NK-92 treated with Interleukin-12 subunit alpha and Interleukin-12 subunit beta, amount 100 ng/mL, for 24 hours (cell line): ENCODE results near the gene TRIB2.
A peak's percentile ranks its signal among the peaks of the same experiment; 100 is the strongest.

Source experiments
- DNase-seq: peaks from one replicate; lab custom pipeline; 2025; lab: John Stamatoyannopoulos, UW

Gene TRIB2

DNA sequence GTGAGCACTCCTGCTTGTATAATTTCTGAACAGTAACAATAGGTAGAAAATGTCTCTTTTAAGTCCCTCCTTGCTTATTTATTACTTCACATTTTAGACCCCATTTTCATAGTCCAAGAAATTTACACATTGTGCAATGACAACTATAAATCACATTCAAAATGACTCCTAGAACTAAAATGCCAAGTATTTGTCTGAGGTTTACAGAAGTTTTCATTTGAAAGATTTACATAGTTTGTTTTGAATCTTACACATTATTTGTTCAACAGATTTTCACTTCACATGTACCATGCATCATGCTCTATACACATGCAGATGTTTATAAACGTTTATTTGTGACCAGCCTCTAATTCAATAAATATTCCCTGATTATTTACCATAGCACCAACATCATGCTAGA is 15.7 kb upstream of the TRIB2 start:
- DNase-seq: no peak

DNA sequence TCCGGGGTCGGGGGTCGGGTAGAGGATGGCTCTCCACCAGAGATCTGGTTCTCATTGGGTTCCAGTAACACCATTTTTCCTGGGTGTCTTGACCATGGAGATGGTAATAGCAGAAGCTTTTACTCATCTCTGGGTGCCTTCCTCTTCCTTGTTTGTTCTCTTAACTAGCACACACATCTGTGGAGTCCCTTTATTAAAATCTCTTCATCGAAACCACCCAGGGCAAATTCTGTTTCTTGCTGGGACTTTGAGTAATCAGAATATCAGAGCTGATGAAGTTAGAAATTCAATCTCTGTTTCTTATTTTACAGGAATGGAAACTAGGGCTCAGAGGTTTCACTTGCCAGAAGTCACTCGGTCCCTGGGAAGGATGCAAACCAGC is 15.0 kb upstream of the TRIB2 start:
- no peak for DNase-seq

DNA sequence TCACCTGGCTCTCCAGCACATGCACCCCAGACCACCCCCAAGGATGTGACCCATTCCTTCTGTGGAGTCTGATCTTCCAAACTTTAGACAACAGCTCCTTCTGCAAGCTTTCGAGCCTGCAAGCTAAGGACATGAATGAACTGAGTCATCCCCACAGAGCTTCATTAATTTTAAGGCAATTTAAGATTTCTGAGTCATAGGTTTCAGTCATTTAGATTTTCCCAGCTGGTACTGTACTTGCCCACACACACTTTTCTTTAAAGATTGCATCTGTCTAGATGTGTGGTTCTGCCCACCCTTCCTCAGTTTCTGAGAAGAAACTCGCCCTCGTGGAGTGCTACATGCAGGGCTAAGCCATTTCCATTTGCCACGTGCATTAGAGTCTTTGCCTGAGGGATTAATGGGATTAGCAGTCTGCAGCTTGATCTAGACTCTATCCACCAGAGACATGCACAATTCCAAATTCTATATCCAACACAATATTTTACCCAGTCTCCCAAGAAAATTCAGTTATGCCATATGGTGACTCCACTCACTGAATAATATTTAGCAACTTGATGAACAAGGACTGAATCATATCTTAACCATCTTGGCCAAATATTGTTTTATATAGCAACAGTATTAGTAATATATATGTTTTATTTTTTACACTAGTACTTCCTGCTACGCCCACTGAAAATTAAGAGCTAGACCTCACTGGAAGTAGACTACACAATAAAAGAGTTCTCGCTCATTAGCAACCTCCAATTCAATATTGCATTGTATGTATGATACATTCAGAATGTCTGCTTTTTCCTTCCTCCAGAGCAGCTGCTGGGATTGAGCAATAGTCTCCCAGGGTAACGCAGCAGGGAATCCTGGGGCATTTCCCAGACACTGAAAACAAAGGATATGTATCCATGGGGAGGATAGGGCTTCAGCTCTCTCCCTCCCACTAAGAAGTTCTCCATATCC is 14.3 kb upstream of the TRIB2 start:
- no peak for DNase-seq

DNA sequence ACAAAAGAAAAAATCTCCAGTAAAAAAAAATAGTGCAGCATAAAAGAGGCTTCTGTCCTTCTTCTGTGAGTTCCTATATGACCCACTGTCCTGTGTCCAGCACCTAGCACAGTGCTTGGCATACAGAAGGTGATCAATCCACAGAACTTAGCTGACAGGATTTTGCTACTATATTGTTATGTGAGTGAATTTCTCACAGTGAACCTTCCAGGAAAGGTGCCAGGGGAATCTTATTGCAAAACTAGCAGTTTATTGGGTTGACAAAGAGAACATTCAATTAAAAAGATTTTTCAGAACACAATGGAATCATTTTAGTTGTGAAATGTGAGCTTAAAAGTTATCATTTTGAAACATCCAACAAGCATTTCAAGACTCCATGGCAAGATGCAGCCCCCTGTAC is 12.4 kb upstream of the TRIB2 start:
- DNase-seq: no peak

DNA sequence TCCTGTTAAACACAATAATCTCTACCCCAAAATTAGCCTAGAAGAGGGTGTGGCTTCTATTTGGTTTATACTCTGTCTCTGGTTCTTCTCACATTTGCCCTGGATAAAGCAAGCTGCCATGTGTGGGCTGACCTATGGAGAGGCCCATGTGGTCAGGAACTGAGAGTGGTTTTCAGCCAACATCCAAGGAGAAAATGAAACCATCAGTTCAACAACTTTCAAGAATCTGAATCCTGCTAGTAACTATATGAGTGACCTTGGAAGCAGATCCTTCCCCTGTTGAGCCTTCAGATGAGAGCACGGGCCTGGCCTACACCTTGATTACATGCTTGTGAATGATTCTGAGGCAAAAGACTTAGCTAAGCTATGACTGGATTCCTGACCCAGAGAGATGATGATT is 11.5 kb upstream of the TRIB2 start:
- no peak for DNase-seq

DNA sequence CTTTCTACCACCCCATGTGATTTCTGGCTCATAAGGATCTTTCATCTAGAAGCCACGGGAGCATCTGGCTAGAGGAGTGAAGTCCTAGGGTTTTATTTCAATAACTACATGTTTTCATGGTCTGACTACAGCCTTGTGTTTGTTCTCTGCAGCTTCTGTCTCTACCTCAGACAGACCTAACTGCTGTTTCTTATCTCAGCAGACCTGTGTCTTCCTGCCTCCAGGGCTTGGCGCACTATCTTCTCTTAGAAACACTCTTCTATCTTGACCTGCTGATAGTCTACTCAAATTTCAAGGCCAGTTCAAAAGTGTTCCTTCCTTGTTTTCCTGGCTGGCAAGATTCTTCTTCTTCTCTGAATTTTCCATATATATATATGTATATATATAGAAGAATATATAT is 11.0 kb upstream of the TRIB2 start:
- no peak for DNase-seq

DNA sequence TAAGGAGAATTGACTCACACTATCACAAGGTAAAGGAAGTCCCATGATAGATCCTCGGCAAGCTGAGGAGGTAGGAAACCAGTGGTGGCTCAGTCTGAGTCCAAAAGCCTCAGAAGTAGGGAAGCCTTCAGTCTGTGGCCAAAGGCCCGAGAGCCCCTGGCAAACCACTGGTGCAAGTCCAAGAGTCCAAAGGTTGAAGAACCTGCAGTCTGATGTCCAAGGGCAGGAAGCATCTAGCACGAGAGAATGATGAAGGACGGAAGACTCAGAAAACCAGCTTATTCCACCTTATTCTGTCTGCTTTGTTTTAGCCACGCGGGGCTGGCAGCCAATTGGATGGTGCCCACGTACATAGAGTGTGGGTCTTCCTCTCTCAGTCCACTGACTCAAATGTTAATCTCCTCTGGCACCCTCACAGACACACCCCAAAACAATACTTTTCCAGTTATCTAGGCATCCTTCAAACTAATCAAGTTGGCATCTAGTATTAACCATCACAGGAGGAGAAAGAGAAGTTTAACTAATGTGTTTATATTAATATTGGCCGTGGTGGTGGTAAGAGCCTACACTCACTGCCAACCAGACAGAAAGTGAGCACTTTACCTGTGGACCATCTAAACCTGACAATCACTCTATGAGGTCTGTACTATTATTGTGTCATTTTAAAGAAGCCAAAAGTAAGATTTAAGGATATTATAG is 8.1 kb upstream of the TRIB2 start:
- DNase-seq: no peak

DNA sequence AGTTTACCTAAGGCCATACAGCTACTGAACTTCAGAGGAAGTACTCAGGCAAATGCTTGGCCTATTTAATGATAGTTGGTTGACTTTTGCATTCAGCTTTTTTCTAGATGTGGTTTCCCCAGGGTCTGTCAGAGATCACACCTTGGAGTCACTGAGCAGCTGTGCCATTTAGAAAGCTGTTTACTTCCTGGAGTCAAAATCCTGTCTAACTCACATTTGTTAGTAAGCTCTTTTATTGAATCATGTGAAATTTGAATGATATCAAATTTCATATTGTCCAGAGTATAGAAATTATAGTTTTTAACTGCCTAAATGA is 7.6 kb upstream of the TRIB2 start:
- DNase-seq: no peak

DNA sequence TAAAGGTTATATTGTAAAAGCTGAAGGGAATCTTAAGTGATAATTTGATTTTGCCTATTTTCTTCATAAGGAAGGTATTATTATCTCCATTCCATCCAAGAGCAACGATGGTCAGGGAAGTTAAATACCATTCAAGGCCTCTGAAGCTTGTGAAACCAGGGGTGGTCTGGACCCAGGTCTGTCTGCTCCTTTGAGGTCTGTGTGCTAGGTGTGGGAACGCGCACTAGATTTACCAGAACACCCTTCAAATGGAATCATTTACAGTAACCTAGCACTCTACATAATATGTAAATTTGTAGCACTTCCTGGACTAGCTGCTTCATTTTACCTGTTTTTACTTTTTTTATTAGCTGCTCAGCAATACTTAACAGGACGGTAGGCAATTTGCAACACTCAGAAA is 6.4 kb upstream of the TRIB2 start:
- no peak for DNase-seq

DNA sequence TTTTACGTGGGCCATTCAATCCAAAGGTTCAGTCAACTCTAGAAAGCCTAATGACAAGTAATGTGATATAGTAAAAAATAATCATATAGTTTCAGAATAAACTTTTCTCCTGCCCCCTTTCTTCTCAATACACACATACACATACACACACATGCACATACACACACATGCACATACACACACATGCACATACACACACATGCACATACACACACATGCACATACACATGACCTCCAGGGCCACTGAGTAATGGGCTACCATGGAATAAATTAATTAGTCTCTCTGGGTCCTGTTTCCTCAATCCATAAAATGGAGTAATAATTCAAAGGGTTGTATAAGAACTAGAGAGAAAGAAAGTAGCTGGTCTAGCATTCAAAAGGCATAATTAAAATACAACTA is 5.4 kb upstream of the TRIB2 start:
- DNase-seq: no peak

DNA sequence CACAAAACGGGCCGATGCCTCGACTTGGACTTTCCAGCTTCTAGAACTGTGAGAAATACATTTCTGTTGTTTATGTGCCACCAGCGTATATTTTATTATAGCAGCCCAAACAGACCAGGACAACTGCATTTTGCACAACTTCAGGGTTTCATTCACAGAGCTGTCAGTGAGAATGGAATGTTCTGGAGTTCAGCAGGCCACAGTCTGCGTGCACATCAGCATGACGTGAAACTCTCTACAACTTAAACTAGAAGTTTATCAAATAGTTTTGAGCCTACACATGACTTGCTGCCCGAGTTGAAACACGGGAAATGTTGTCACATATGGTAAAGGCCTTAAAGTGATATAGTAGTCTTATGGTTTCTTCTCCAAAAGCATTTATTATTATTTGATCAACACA is 3.9 kb upstream of the TRIB2 start:
- DNase-seq: no peak

DNA sequence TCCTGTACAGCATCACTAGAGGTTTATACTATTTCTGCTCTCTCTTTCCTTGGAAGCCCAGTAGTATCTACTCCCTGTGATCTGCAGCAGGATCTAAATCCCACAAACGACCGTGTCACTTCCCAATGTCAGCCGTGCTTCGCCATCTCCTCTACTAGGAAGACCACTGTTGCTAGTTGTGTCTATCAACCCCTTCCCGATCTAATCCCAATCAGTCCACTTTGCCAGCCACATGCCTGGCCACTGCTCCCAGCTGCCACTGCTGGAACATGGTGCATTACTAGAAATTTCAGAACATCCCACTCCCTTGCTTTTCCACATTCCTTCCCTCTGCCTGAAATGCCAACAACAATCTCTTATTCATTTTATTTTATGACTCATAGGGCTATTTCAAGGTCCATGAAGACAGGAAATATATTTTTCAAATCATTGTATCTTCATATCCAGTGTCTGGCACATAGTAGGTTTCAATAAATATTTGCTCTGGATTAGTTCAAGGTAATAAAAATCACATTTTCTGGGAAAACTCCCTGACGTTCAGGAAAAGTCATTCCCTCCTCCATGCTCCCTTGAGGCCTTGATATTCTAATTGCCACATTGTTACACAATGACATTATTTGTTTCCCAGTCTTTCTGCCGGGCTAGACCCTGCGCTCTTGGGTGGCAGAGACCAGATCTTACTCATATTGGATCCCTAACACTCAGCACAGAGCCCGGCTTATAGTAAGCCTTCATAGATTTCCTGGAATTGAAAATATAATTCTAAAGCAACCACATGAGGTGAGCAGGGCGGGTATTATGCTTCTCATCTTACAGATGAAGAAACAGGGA is 2.1 kb upstream of the TRIB2 start:
- no peak for DNase-seq

DNA sequence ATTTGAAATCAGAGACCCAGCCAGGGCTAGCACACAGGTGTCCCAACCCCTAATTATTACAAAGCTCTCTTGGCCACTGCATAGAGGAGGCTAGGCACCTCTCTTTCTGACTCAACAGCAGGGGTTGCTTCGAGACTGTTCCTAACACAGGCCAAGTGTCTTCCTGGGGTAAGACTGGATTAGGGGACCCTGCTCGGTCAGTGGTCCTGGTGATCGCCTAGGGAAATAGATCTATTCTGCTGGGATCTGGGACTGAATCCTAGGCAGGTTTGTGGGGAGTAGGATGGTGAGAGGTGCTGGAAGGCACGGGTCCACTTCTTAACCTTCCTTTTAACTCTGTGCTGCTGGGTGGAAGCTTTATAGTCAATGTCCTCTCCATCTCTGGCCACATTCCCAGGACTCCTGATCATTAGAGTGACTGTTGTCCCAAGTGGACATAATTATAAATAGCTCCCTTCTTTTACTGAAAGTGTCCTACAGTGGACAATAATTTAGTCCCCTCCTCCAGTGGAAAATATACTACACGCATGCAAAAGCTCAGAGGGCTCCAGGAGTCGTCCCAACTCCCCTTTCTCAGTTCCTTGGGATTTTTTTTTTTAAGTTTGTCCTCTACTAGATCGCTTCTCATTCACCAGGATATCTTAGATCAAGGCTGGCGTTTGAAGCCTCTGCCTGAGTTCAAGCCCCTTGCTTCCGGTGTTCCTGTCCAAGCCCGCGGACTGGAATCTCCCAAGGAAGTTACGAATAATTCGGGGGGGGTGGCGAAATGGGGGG is 1.3 kb upstream of the TRIB2 start:
- DNase-seq: no peak

DNA sequence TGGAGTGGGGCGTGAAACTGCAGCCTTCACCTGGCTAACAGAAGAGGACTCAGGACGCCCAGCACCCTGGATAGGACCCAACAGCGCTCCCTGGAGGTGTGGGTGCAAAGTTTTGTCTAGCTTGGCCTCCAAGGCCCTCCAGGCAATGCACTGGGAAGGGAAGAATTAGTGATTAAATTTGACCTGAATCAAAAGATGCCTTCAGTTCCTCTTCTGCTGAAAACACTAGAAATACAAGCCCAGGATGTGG is 779 bp upstream of the TRIB2 start:
- peak; percentile 75 for DNase-seq

DNA sequence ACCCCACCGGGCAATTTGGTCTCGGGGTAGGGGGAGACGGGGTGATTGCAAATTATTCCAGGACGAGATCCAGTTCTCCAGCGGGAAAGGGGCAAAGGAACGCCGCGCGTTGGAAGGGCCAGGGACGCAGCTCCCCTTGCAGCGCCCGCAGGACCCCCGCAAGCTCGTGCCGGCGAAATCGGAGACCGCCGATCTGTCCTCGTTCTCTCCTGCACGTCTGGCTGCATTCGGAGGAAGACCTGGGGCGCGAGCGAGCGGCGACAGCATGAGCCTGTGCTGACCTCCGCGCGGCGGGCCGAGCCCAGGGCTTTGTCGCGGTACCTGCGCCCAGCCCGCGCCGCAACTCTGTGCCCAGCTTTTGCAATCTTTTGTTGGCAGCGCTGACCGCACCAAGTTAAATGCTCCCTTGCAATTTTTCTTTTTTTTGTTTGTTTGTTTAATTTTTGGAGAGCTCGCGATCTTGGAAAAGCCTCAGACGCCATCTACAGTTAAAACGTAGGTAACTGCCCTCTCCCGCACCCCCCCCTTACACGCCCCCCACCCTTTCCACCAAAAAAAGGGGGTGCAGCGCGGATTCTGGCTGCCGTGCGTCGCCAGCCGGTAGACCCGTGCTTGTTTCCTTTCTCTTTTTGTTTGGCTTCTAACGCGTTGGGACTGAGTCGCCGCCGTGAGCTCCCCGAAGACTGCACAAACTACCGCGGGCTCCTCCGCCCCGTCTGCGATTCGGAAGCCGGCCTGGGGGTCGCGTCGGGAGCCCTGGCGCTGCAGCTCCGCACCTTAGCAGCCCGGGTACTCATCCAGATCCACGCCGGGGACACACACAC is 667 bp downstream of the TRIB2 start:
- DNase-seq: peak; percentile 42

DNA sequence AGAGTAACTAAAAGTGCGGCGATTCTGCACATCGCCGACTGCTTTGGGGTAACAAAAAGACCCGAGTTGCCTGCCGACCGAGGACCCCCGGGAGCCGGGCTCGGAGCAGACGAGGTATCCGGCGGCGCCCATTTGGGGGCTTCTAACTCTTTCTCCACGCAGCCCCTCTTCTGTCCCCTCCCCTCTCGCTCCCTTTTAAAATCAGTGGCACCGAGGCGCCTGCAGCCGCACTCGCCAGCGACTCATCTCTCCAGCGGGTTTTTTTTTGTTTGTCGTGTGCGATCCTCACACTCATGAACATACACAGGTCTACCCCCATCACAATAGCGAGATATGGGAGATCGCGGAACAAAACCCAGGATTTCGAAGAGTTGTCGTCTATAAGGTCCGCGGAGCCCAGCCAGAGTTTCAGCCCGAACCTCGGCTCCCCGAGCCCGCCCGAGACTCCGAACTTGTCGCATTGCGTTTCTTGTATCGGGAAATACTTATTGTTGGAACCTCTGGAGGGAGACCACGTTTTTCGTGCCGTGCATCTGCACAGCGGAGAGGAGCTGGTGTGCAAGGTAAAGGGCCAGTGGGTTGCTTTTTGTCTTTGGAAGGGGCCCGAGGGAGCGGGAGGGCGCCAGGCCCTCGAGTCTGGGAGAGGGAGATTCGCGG is 1.4 kb downstream of the TRIB2 start:
- no peak for DNase-seq

DNA sequence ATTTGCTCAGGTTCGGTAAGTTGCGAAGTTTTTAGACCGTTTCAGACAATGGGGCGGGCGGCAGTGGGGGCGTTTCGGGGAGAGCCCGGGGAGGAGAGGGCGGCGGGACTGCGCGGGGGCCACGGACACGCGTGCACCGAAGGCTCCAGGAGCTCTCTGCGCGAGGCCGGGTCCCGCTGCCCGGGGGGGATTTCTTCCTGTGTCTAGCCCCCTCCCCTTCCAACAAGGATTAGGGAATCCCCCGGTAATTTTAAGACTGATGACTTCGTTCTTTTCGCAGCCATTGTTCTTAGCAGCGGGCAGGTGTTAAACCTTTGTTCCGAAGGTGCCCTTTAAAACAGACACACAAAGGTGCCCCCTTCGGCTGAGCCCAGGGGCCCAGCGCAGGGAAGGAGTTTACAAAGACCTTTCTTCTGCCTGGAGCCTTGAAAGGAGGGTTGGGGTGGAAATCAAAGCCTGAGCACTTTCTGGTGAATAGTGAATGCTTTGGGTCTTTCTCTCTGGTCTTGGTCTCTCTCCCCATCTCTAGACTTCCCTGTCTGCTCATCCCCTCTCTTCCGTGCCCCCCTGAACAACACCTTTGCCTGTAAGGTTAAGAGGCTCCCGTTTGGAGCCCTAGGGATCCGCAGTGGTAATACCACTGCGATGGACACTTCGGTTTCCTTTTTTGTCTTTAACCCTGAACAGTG is 2.1 kb downstream of the TRIB2 start:
- no peak for DNase-seq

DNA sequence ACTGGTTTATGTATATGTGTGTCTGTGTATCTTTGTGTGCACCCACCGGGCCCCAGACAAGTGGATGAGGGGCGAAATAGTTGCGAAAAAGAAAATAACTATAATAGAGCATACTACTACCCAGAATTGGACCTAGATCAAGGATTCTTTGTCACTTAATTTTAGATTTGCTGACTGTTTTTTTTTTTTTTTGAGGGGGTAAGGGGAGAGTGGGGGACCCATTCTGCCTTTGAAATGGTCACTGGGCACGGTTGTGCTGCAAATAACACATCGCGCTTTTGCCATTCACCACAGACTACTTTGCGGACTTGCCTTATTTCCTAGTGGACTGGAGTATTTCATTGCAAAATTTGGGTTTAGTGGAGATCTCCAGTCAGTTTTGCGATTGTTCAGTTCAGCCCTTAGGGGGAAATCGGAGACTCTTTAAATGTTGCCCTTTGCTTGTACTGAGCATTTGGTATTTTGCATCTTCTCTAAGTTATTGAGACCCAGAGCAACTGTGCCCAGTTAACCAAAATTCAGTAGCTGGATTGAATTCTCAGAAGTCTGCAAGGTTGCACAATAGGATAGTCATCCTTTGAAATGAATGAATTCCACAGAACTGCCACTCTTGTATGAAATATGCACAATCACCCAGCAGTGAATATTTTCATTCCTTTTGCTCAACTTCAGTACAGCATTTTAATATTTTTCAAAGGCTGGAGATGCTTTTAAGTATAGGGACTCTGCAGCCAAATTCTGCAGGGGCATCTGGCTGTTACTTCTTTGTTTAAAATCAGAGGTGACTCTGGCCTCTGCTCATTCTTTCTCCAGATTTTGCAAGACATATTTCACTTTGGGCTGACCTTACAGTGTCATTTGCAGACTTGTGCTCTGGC is 2.9 kb downstream of the TRIB2 start:
- DNase-seq: no peak

DNA sequence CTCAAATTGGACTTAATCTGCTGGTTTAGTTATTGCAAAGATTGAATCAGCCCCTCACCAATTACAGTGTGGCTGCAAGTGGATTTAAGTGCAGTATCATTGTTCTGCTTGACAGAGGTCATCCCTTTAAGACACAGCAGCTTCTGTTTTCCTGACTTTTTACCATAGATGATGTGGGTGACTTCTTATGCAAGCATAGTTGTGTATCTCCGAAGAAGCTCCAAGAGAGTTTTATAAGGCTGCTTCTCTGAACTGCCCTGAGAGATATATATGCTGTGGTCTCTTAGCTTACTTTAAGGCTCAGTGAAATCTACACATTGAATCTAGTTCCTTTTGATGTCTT is 3.5 kb downstream of the TRIB2 start:
- DNase-seq: no peak
